H1 (cell line): ENCODE results near the gene SLC25A48. TPM values are rescaled to one million over a fixed set of nuclear protein-coding genes. Genes with fewer than 3 reads are reported as not detected.

Source experiments
- CTCF ChIA-PET: fragments of 300-600 bp; sonication (Branson Sonifier 250); formaldehyde crosslinking; loops from one replicate; lab custom pipeline; 2021; ENCODE audit not compliant: partially characterized antibody; lab: Charles Lee
- POLR2A ChIA-PET: fragments of 300-600 bp; sonication (Branson Sonifier 250); formaldehyde crosslinking; loops from one replicate; lab custom pipeline; 2021; ENCODE audit warnings: inconsistent platforms; ENCODE audit not compliant: partially characterized antibody; lab: Charles Lee
- DNase-seq, 2 experiments: peaks; one replicate each; pipeline versions ENCODE4 v3.0.0 to v3.0.0-alpha.2; 2010 to 2022; ENCODE audit warnings: low spot score in 2 of 2, low read depth in 1 of 2, mixed read lengths in 1 of 2
- FAIRE-seq: peaks from 2 replicates; lab custom pipeline; 2011; peaks lifted over from hg19 to GRCh38; lab: Jason Lieb, UNC
- H2AFZ ChIP-seq: 2 replicates; pipeline ENCODE4 v1.8.1; 2012; ENCODE audit warnings: low read length, inconsistent platforms
- H2AK5ac ChIP-seq: 2 replicates; pipeline ENCODE4 v1.6.1; 2013; ENCODE audit warnings: low read depth, low read length
- H2BK120ac ChIP-seq: replicated peaks from 2 replicates; pipeline ENCODE3; 2013; ENCODE audit warnings: low read depth, low read length, inconsistent platforms
- H2BK12ac ChIP-seq: 2 replicates; pipeline ENCODE4 v1.6.1; 2013; ENCODE audit warnings: low read depth, low read length
- H2BK15ac ChIP-seq: 2 replicates; pipeline ENCODE4 v1.6.1; 2013; ENCODE audit warnings: low read length
- H2BK20ac ChIP-seq: 2 replicates; pipeline ENCODE4 v1.6.1; 2013; ENCODE audit warnings: low read length
- H2BK5ac ChIP-seq: 2 replicates; pipeline ENCODE4 v1.6.1; 2013; ENCODE audit warnings: low read depth, low read length
- H3K14ac ChIP-seq: 2 replicates; pipeline ENCODE4 v1.6.1; 2013; ENCODE audit warnings: inconsistent platforms; ENCODE audit not compliant: insufficient read length
- H3K18ac ChIP-seq: 2 replicates; pipeline ENCODE4 v1.6.1; 2013; ENCODE audit warnings: low read length; ENCODE audit errors: extremely low read depth
- H3K23ac ChIP-seq: 2 replicates; pipeline ENCODE4 v1.6.1; 2013; ENCODE audit warnings: inconsistent platforms; ENCODE audit not compliant: insufficient read length
- H3K23me2 ChIP-seq: 2 replicates; pipeline ENCODE4 v1.6.1; 2013; ENCODE audit warnings: low read depth, low read length
- H3K27ac ChIP-seq: 2 replicates; pipeline ENCODE4 v1.6.1; 2011; ENCODE audit warnings: low read depth, low read length, inconsistent platforms
- H3K27me3 ChIP-seq, 4 experiments: replicated peaks in 1 of 4; 1 replicate in 1 of 4; 2 replicates in 3 of 4; pipeline versions ENCODE4 v1.6.1 to v1.8.1; 2011 to 2013; ENCODE audit warnings: low read length in 3 of 4, mild to moderate bottlenecking in 3 of 4, inconsistent platforms in 2 of 4, mixed read lengths in 2 of 4, moderate library complexity in 1 of 4; ENCODE audit not compliant: control insufficient read depth in 3 of 4, insufficient read depth in 3 of 4; ENCODE audit errors: extremely low read depth in 1 of 4
- H3K36me3 ChIP-seq, 4 experiments: 2 replicates each; pipeline versions ENCODE4 v1.6.1 to v1.8.1; 2011 to 2013; ENCODE audit warnings: mild to moderate bottlenecking in 4 of 4, low read length in 3 of 4, moderate library complexity in 2 of 4, control low read depth in 1 of 4, inconsistent platforms in 1 of 4; ENCODE audit not compliant: insufficient read depth in 4 of 4, control insufficient read depth in 2 of 4
- H3K4ac ChIP-seq: replicated peaks from 2 replicates; pipeline ENCODE3; 2013; ENCODE audit warnings: low read length, low read depth, mixed read lengths, inconsistent platforms; ENCODE audit not compliant: insufficient read length
- H3K4me1 ChIP-seq, 4 experiments: replicated peaks in 1 of 4; 1 replicate in 1 of 4; 2 replicates in 3 of 4; pipeline versions ENCODE4 v1.6.1 to v1.8.1; 2011 to 2013; ENCODE audit warnings: low read length in 3 of 4, inconsistent platforms in 2 of 4, mixed read lengths in 1 of 4; ENCODE audit not compliant: insufficient read depth in 4 of 4, control insufficient read depth in 3 of 4
- H3K4me2 ChIP-seq, 2 experiments: 2 replicates each; pipeline versions ENCODE4 v1.6.1 to v1.8.1; 2011 to 2013; ENCODE audit warnings: low read depth in 2 of 2, low read length in 2 of 2, control low read depth in 1 of 2, inconsistent platforms in 1 of 2, mild to moderate bottlenecking in 1 of 2; ENCODE audit not compliant: insufficient read depth in 1 of 2
- H3K4me3 ChIP-seq, 4 experiments: fragments of 200-600, 300-600 bp in 1 of 4; sonication (generic), shearing (Covaris generic), sonication (Bioruptor Twin) in 1 of 4; 2 replicates each; pipeline versions ENCODE4 v1.5.1 to v1.8.1; 2011 to 2016; ENCODE audit warnings: low read length in 4 of 4, low read depth in 3 of 4, control low read depth in 2 of 4, inconsistent platforms in 2 of 4, mild to moderate bottlenecking in 2 of 4, mixed read lengths in 1 of 4, moderate library complexity in 1 of 4; ENCODE audit not compliant: insufficient read depth in 2 of 4; ENCODE audit errors: extremely low read depth in 1 of 4
- H3K56ac ChIP-seq: replicated peaks from 2 replicates; pipeline ENCODE3; 2013; ENCODE audit warnings: low read depth, mild to moderate bottlenecking, mixed read lengths, low read length, inconsistent platforms; ENCODE audit not compliant: insufficient read length
- H3K79me1 ChIP-seq: 2 replicates; pipeline ENCODE4 v1.6.1; 2013; ENCODE audit warnings: low read depth, low read length, control low read depth
- H3K79me2 ChIP-seq, 2 experiments: 2 replicates each; pipeline versions ENCODE4 v1.6.1 to v1.8.1; 2012 to 2013; ENCODE audit warnings: low read length in 2 of 2, mild to moderate bottlenecking in 2 of 2, inconsistent platforms in 1 of 2; ENCODE audit not compliant: insufficient read depth in 2 of 2, control insufficient read depth in 1 of 2
- H3K9ac ChIP-seq, 4 experiments: replicated peaks in 1 of 4; 1 replicate in 1 of 4; 2 replicates in 3 of 4; pipeline versions ENCODE4 v1.6.1 to v1.8.1; 2011 to 2013; ENCODE audit warnings: low read depth in 3 of 4, low read length in 3 of 4, control low read depth in 2 of 4, mild to moderate bottlenecking in 2 of 4, moderate library complexity in 2 of 4, inconsistent platforms in 1 of 4; ENCODE audit errors: extremely low read depth in 1 of 4
- H3K9me3 ChIP-seq, 2 experiments: 2 replicates each; pipeline versions ENCODE4 v1.6.1 to v1.8.1; 2012 to 2013; ENCODE audit warnings: mild to moderate bottlenecking in 2 of 2, moderate library complexity in 2 of 2, control low read depth in 1 of 2, inconsistent platforms in 1 of 2, low read depth in 1 of 2, low read length in 1 of 2, mixed read lengths in 1 of 2; ENCODE audit not compliant: insufficient read depth in 2 of 2
- H4K20me1 ChIP-seq, 2 experiments: replicated peaks in 1 of 2; 2 replicates each; pipeline versions ENCODE3 to v1.8.1; 2011 to 2013; ENCODE audit warnings: inconsistent platforms in 2 of 2, low read length in 2 of 2, mild to moderate bottlenecking in 1 of 2; ENCODE audit not compliant: insufficient read depth in 2 of 2, control insufficient read depth in 1 of 2
- H4K5ac ChIP-seq: 2 replicates; pipeline ENCODE4 v1.6.1; 2013; ENCODE audit warnings: low read length, low read depth, mixed read lengths, inconsistent platforms; ENCODE audit not compliant: insufficient read length
- H4K8ac ChIP-seq: 2 replicates; pipeline ENCODE4 v1.8.0; 2013; ENCODE audit warnings: mild to moderate bottlenecking, moderate library complexity, low read length, inconsistent platforms; ENCODE audit not compliant: insufficient read depth; ENCODE audit errors: extremely low read depth
- H4K91ac ChIP-seq: replicated peaks from 2 replicates; pipeline ENCODE3; 2013; ENCODE audit warnings: low read length, mixed read lengths, inconsistent platforms; ENCODE audit not compliant: insufficient read length
- EP300 ChIP-seq, 2 experiments: IDR thresholded peaks; 1 replicate in 1 of 2; 2 replicates in 1 of 2; pipeline ENCODE4 v1.6.1; 2011 to 2012; ENCODE audit warnings: low read depth in 2 of 2, low read length in 2 of 2, mild to moderate bottlenecking in 2 of 2, borderline replicate concordance in 1 of 2, inconsistent platforms in 1 of 2, moderate library complexity in 1 of 2
- FOSL1 ChIP-seq: IDR thresholded peaks from 2 replicates; pipeline ENCODE4 v1.6.1; 2011; ENCODE audit warnings: mild to moderate bottlenecking, low read depth, low read length, moderate library complexity; ENCODE audit not compliant: insufficient read depth
- MAFK ChIP-seq: IDR thresholded peaks from 2 replicates; pipeline ENCODE4 v1.6.1; 2012; ENCODE audit warnings: low read depth, mild to moderate bottlenecking, improper control_type of control experiment, low read length
- NANOG ChIP-seq: IDR thresholded peaks from 2 replicates; pipeline ENCODE4 v1.6.1; 2011; ENCODE audit warnings: low read length, low read depth, mild to moderate bottlenecking, inconsistent platforms; ENCODE audit not compliant: insufficient read depth, poor library complexity, severe bottlenecking
- NRF1 ChIP-seq: IDR thresholded peaks from 2 replicates; pipeline ENCODE4 v1.6.1; 2011; ENCODE audit warnings: mild to moderate bottlenecking, low read depth, low read length, improper control_type of control experiment
- TAF1 ChIP-seq: IDR thresholded peaks from 2 replicates; pipeline ENCODE4 v1.6.1; 2011; ENCODE audit warnings: mild to moderate bottlenecking, low read depth, low read length
- TEAD4 ChIP-seq: IDR thresholded peaks from 2 replicates; pipeline ENCODE4 v1.6.1; 2012; ENCODE audit warnings: low read depth, low read length, inconsistent platforms, mixed read lengths
- WGBS, 2 experiments: shearing (Covaris generic) in 1 of 2; methylation state at CpG; one replicate each; pipeline versions ENCODE4 v1.1.6 to v1.1.7; 2013 to 2015; ENCODE audit warnings: low lambda C conversion rate in 2 of 2, mixed read lengths in 2 of 2, inconsistent platforms in 1 of 2, low coverage in 1 of 2, missing lambda C conversion rate in 1 of 2; ENCODE audit not compliant: insufficient replicate concordance in 2 of 2, insufficient coverage in 1 of 2, insufficient read length in 1 of 2; ENCODE audit errors: extremely low coverage in 1 of 2, missing lambda C conversion rate in 1 of 2; 5-methylcytosine and 5-hydroxymethylcytosine counted together
- polyA plus RNA-seq, 7 experiments: library from polyadenylated mRNA; depleted of rRNA in 3 of 7; stranded (reverse) in 5 of 7; unstranded in 2 of 7; fragments of >200 nt in 5 of 7; fragments of 200-250 nt in 2 of 7; gene quantifications; 1 replicate in 5 of 7; 2 replicates in 1 of 7; 4 replicates in 1 of 7; pipeline versions ENCODE4 v1.2.1 to v1.2.3, GENCODE V29; 2011 to 2013; ENCODE audit warnings: missing spikeins in 2 of 7, mixed read lengths in 2 of 7
- total RNA-seq: library from RNA; stranded (reverse); fragmentation: NEBNext Ultra II Directional; extraction: Animal tissue kit (Norgen Biotek cat#: 25700); gene quantifications from 2 replicates; pipeline ENCODE4 v1.2.1, GENCODE V29; 2021

Gene SLC25A48
- total and polyA plus RNA-seq, 2 of the 8 experiments (the other 6 are each of a cell fraction or from before 2014, with no cell fraction given), result 1.3 to 1.8 TPM

DNA sequence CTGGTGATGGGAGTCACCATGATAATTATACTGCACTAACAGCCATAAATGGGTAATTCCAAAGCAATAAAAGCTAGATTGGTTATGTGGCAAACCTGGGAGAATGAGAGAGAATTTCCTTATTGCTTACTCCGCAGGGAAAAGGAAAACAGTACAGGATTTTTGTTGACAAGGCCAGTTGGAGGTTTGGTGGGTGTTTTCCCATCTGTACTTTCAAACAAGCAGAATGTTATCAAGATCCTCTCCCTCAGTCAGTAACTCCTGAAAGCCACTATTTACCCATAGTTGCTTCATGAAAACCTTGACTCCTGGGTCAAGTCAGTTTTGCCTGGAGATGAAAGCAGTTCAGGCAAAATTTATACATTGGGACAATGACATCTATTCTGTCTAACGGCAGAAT lies 34.8 kb downstream of the SLC25A48 start:
- no peak overlapping the region for H3K27ac ChIP-seq
- no peak overlapping the region for H2BK20ac ChIP-seq
- 93% methylated on average over 2 of the region's 2 CpGs; no CpG with 5 or more reads in 1 of the 2 experiments for WGBS, 2 experiments
- H3K9ac ChIP-seq, result no peak overlapping the region
- POLR2A ChIA-PET, result no interaction called here
- H3K4me1 ChIP-seq, result no peaks in the 10 kb centered on the region
- H2BK12ac ChIP-seq, result no peak overlapping the region
- H3K9me3 ChIP-seq, result no peaks in the 10 kb centered on the region
- H2BK5ac ChIP-seq, result no peak overlapping the region
- H3K14ac ChIP-seq, result no peak overlapping the region
- no peak for FAIRE-seq
- H3K79me1 ChIP-seq, result no peaks in the 10 kb centered on the region
- H3K18ac ChIP-seq, result no peak overlapping the region
- H2AFZ ChIP-seq, result no peak overlapping the region
- no peak overlapping the region for H4K91ac ChIP-seq
- H3K23ac ChIP-seq, result no peak overlapping the region
- H2AK5ac ChIP-seq, result no peak overlapping the region
- no peak overlapping the region for H3K56ac ChIP-seq
- H4K5ac ChIP-seq, result no peak overlapping the region
- H3K36me3 ChIP-seq, result no peaks in the 10 kb centered on the region
- no peak overlapping the region for H2BK15ac ChIP-seq
- H3K4me3 ChIP-seq, result no peak overlapping the region
- DNase-seq, result no peak
- CTCF ChIA-PET, result interaction anchor here (0.8 to 4.9 kb wide), 4 partner anchors 35 to 316 kb away, joined by 3 to 21 read pairs (median 6); partner anchors contain the start of gene SLC25A48
- no peaks in the 10 kb centered on the region for H3K23me2 ChIP-seq
- no peak overlapping the region for H2BK120ac ChIP-seq
- no peaks in the 10 kb centered on the region; a peak in 1 of 7 replicates for H3K27me3 ChIP-seq
- TF ChIP-seq NRF1 (no peak), NANOG (no peak), TAF1 (no peak), MAFK (no peak), FOSL1 (no peak), TEAD4 (no peak), EP300 (IDR thresholded peaks at IDR 0.05; ENCODE audit: borderline replicate concordance in 1 of 2, low read depth in 2 of 2, low read length in 2 of 2) (no peak)
- no peak overlapping the region for H3K4ac ChIP-seq
- no peak overlapping the region for H3K4me2 ChIP-seq
- H4K8ac ChIP-seq, result no peak overlapping the region
- no peaks in the 10 kb centered on the region for H3K79me2 ChIP-seq
- H4K20me1 ChIP-seq, result no peaks in the 10 kb centered on the region
